Measurements from ENCODE around the gene PPP1R15B.

DNA sequence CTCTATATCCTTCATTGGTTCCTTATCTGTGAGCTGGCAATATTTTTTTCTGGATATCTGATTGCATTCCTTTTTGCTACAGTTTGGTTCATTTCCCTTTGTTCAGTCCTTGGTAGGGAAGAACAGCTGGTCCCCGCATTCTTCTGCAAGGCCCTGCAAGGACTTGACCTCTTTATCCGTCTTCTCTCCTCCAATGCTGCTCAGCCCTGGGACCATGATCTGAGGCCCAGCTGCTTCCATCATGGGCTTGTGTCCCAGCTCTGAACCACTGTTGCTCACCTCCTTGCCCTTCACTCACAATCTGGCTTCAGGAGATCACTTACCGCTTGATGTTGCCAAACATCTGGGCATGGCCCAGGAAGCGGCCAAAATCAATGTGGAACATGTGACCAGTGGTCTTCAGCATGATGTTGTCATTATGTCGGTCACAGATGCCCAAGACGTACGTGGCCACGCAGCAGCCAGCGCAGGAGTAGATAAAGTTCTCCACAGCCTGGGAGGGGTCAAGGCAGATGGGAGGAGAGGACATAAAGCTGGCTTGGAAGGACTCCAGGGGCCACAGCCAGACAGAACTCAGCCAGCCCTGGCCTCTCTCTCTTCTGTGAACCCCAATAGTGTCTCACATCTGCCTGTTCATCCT is 22.6 kb upstream of the PPP1R15B start:
- no peak for TF ChIP-seq POLR2A (IDR thresholded peaks at IDR 0.05)
- TF ChIP-seq, protein P1, sequence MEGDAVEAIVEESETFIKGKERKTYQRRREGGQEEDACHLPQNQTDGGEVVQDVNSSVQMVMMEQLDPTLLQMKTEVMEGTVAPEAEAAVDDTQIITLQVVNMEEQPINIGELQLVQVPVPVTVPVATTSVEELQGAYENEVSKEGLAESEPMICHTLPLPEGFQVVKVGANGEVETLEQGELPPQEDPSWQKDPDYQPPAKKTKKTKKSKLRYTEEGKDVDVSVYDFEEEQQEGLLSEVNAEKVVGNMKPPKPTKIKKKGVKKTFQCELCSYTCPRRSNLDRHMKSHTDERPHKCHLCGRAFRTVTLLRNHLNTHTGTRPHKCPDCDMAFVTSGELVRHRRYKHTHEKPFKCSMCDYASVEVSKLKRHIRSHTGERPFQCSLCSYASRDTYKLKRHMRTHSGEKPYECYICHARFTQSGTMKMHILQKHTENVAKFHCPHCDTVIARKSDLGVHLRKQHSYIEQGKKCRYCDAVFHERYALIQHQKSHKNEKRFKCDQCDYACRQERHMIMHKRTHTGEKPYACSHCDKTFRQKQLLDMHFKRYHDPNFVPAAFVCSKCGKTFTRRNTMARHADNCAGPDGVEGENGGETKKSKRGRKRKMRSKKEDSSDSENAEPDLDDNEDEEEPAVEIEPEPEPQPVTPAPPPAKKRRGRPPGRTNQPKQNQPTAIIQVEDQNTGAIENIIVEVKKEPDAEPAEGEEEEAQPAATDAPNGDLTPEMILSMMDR (IDR thresholded peaks at IDR 0.05) = no peak

All from testis (tissue), 2 donors.